HG02943 (cell line): Measurements from ENCODE around the gene PCDHA6.
"Not testable (repeated sequence)": the region's sequence is repeated elsewhere in the genome, so short reads cannot be mapped to it uniquely, and the experiment has no call there.

Experiments
- ATAC-seq: cut with Tn5 transposase; IDR thresholded peaks from one replicate; pipeline ENCODE4 v1.9.1; 2021; ENCODE audit warnings: mild to moderate bottlenecking, low read depth, moderate library complexity; ENCODE audit not compliant: unreplicated experiment

PCDHA6 gene, protein sequence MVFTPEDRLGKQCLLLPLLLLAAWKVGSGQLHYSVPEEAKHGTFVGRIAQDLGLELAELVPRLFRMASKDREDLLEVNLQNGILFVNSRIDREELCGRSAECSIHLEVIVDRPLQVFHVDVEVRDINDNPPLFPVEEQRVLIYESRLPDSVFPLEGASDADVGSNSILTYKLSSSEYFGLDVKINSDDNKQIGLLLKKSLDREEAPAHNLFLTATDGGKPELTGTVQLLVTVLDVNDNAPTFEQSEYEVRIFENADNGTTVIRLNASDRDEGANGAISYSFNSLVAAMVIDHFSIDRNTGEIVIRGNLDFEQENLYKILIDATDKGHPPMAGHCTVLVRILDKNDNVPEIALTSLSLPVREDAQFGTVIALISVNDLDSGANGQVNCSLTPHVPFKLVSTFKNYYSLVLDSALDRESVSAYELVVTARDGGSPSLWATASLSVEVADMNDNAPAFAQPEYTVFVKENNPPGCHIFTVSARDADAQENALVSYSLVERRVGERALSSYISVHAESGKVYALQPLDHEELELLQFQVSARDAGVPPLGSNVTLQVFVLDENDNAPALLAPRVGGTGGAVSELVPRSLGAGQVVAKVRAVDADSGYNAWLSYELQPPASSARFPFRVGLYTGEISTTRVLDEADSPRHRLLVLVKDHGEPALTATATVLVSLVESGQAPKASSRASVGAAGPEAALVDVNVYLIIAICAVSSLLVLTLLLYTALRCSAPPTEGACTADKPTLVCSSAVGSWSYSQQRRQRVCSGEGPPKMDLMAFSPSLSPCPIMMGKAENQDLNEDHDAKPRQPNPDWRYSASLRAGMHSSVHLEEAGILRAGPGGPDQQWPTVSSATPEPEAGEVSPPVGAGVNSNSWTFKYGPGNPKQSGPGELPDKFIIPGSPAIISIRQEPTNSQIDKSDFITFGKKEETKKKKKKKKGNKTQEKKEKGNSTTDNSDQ

DNA sequence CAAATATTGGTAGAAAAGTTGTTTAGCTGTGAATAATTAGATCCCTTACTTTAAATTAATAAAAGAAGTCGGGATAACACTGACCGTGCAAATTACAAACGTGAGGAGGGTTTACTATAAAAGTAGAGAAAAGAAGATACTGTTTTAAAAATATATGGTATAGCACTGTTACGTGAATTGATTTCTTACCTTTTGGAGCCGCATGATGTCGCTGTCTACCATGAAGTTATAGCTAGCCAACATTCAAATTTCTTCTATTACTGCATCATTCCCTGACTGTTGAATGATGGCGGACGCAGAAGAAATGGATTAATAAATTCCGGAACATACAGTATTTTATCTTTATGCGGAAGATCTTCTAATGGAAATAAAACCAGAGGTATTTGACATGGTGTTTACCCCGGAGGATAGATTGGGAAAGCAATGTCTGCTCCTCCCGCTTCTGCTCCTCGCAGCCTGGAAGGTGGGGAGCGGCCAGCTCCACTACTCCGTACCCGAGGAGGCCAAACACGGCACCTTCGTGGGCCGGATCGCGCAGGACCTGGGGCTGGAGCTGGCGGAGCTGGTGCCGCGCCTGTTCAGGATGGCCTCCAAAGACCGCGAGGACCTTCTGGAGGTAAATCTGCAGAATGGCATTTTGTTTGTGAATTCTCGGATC is at the start of gene PCDHA6:
PCDHA6 (plus strand) TSS at position 257 of the 658 bp plus-strand sequence; CDS start at position 389, 132 bp downstream.
- ATAC-seq, result no peak

DNA sequence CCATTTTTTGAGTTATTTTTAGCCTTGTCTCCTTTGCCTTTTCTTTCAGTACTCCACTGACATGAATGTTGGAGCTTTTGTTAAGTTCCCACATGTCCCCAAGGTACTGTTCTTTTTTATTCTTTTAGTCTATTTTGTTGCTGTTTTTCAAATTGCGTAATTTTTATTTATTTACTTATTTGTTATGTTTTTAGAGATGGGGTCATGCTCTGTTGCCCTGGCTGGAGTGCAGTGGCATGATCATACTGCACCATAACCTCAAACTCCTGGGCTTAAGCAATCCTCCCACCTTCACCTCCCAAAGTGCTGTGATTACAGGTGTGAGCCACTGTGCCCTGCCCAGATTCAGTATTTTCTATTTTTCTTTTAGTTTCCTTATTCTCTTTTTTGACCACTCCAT is 47.2 kb upstream of the PCDHA6 start:
- no peak for ATAC-seq

DNA sequence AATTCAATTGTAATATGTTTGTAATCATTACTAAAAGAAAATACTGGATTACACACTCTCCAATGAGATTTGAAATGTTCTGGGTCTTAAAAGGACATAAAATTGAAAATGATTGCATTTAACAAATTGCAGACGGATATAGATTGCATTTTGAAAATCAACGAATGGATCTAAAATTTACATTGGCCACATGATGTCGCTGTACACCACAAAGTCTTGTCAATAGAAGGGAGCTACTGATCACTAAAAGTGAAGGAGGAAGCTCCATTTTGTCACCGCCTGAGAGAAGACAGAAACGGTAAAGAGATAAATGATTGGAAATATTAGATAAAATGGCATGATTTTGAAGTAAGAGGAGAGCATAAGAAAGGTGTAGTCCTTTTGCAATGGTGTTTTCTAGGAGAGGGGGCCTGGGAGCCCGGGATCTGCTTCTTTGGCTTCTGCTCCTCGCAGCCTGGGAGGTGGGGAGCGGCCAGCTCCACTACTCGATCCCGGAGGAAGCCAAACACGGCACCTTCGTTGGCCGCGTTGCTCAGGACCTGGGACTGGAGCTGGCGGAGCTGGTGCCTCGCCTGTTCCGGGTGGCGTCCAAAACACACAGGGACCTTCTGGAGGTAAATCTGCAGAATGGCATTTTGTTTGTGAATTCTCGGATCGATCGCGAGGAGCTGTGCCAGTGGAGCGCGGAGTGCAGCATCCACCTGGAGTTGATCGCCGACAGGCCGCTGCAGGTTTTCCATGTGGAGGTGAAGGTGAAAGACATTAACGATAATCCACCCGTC is 41.7 kb upstream of the PCDHA6 start, which contains the start of gene PCDHA1:
PCDHA1 (plus strand) TSS at position 236 of the 782 bp plus-strand sequence.
- no peak for ATAC-seq

DNA sequence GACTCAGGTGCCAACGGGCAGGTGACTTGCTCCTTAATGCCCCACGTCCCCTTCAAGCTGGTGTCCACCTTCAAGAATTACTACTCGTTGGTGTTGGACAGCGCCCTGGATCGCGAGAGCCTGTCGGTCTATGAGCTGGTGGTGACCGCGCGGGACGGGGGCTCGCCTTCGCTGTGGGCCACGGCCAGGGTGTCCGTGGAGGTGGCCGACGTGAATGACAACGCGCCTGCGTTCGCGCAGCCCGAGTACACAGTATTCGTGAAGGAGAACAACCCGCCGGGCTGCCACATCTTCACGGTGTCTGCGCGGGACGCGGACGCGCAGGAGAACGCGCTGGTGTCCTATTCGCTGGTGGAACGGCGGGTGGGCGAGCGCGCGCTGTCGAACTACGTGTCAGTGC is 40.3 kb upstream of the PCDHA6 start:
- not testable (repeated sequence) for ATAC-seq

DNA sequence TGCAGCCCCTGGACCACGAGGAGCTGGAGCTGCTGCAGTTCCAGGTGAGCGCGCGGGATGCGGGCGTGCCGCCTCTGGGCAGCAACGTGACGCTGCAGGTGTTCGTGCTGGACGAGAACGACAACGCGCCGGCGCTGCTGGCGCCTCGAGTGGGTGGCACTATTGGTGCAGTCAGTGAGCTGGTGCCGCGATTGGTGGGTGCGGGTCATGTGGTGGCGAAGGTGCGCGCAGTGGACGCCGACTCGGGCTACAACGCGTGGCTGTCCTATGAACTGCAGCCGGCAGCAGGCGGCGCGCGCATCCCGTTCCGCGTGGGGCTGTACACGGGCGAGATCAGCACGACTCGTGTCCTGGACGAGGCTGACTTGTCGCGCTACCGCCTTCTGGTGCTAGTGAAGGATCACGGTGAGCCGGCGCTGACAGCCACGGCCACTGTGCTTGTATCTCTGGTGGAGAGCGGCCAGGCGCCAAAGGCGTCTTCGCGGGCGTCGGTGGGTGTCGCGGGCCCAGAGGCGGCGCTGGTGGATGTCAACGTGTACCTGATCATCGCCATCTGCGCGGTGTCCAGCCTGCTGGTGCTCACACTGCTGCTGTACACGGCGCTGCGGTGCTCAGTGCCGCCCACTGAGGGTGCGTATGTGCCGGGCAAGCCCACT is 39.8 kb upstream of the PCDHA6 start:
- not testable (repeated sequence) for ATAC-seq

DNA sequence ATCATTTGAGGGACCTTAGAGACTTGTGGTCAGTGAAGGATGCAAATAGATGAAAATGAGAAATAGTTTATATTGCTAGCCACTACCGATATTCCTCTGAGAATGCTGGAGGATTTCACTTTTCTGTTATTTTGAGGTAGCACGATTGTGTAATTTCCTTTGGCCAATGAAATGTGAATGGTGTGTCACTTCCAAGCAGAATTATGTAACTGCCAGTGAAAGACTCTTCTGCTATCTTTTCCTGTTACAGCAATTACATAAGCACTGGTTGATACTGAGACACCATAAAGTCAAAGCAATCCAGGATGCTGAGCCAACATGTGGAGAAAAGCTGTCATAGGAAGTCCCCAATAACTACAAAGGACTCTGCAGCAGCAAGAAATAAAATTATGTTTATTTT is 36.7 kb upstream of the PCDHA6 start:
- ATAC-seq, result no peak

DNA sequence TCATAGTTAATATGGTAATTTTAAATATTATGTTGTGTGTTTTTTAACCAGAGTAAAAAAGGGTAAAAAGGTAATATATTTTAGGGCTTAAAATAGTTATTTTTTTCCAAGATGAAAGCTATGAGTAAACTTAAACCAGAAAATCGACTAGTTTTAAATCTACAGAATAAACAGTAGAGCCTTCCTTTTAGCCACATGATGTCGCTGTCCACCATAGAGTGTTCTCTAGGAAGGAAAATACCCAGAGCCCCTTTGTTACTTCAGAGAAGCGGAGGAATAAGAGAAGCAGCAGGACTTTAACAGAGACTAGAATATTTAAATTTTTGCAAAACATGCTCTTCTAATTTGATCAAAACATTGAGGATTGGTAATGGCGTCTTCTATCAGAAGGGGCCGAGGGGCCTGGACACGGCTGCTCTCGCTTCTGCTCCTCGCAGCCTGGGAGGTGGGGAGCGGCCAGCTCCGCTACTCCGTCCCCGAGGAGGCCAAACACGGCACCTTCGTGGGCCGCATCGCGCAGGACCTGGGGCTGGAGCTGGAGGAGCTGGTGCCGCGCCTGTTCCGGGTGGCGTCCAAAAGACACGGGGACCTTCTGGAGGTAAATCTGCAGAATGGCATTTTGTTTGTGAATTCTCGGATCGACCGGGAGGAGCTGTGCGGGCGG is 33.0 kb upstream of the PCDHA6 start, which contains the start of gene PCDHA2:
PCDHA2 (plus strand) TSS at position 258 of the 664 bp plus-strand sequence.
- ATAC-seq, result no peak

DNA sequence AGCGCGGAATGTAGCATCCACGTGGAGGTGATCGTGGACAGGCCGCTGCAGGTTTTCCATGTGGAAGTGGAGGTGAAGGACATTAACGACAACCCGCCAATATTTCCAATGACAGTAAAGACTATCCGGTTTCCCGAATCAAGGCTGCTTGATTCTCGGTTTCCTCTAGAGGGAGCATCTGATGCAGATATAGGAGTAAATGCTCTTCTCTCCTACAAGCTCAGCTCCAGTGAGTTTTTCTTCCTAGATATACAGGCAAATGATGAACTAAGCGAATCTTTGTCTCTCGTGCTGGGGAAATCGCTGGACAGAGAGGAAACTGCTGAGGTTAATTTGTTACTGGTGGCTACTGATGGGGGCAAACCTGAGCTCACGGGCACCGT is 32.5 kb upstream of the PCDHA6 start:
- ATAC-seq, result no peak

DNA sequence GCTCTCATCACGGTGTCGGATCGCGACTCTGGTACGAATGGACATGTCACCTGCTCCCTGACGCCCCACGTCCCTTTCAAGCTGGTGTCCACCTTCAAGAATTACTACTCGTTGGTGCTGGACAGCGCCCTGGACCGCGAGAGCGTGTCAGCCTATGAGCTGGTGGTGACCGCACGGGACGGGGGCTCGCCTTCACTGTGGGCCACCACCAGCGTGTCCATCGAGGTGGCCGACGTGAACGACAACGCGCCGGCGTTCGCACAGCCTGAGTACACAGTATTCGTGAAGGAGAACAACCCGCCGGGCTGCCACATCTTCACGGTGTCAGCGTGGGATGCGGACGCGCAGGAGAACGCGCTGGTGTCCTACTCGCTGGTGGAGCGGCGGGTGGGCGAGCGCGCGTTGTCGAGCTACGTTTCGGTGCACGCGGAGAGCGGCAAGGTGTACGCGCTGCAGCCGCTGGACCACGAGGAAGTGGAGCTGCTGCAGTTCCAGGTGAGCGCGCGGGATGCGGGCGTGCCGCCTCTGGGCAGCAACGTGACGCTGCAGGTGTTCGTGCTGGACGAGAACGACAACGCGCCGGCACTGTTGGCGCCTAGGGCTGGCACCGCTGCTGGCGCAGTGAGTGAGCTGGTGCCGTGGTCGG is 31.6 kb upstream of the PCDHA6 start:
- not testable (repeated sequence) for ATAC-seq

DNA sequence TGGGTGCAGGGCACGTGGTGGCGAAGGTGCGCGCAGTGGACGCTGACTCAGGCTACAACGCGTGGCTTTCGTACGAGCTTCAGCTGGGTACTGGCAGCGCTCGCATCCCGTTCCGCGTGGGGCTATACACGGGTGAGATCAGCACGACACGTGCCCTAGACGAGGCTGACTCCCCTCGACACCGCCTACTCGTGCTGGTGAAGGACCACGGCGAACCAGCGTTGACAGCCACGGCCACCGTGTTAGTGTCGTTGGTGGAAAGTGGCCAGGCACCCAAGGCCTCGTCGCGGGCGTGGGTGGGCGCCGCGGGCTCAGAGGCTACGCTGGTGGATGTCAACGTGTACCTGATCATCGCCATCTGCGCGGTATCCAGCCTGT is 31.1 kb upstream of the PCDHA6 start:
- no peak for ATAC-seq

DNA sequence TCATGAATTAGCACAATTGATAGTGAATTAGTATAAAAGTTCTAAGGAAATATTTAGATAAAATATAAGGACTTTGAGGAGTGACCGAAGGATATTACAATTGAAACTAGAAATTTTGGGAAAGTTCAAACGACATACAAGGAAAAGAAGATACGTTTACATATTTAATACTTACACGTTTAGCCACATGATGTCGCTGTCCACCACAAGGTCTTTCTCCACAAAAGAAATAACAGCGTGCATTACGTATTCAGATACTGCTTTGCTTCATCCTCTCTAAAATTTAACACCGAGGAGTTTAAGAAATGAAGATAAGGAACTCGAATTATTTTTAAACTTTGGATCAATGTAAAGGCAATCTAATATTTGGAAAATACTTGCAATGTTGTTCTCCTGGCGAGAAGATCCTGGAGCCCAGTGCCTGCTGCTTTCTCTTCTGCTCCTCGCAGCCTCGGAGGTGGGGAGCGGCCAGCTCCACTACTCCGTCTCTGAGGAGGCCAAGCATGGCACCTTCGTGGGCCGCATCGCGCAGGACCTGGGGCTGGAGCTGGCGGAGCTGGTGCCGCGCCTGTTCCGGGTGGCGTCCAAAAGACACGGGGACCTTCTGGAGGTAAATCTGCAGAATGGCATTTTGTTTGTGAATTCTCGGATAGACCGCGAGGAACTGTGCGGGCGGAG is 26.8 kb upstream of the PCDHA6 start, which contains the start of gene PCDHA3:
PCDHA3 (plus strand) TSS at position 242 of the 678 bp plus-strand sequence.
- ATAC-seq, result no peak

DNA sequence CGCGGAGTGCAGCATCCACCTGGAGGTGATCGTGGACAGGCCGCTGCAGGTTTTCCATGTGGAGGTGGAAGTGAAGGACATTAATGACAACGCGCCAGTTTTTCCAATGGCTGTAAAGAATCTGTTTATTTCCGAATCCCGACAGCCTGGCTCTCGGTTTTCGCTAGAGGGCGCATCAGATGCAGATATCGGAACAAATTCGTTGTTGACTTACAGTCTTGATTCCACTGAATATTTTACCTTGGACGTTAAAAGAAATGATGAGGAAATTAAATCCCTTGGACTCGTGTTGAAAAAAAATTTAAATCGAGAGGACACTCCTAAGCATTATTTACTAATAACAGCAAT is 26.3 kb upstream of the PCDHA6 start:
- no peak for ATAC-seq

DNA sequence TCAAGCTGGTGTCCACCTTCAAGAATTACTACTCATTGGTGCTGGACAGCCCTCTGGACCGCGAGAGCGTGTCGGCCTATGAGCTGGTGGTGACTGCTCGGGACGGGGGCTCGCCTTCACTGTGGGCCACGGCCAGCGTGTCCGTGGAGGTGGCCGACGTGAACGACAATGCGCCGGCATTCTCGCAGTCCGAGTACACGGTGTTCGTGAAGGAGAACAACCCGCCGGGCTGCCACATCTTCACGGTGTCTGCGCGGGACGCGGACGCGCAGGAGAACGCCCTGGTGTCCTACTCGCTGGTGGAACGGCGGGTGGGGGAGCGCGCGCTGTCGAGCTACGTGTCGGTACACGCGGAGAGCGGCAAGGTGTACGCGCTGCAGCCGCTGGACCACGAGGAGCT is 25.4 kb upstream of the PCDHA6 start:
- ATAC-seq, result not testable (repeated sequence)

DNA sequence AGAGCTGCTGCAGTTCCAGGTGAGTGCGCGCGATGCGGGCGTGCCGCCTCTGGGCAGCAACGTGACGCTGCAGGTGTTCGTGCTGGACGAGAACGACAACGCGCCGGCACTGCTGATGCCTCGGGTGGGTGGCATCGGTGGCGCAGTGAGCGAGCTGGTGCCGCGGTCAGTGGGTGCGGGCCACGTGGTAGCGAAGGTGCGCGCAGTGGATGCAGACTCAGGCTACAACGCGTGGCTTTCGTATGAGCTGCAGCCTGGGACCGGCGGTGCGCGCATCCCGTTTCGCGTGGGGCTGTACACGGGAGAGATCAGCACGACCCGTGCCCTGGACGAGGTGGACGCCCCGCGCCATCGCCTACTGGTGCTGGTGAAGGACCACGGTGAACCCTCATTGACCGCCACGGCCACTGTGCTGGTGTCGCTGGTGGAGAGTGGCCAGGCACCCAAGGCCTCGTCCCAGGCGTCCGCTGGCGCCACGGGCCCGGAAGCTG is 24.9 kb upstream of the PCDHA6 start:
- no peak for ATAC-seq

DNA sequence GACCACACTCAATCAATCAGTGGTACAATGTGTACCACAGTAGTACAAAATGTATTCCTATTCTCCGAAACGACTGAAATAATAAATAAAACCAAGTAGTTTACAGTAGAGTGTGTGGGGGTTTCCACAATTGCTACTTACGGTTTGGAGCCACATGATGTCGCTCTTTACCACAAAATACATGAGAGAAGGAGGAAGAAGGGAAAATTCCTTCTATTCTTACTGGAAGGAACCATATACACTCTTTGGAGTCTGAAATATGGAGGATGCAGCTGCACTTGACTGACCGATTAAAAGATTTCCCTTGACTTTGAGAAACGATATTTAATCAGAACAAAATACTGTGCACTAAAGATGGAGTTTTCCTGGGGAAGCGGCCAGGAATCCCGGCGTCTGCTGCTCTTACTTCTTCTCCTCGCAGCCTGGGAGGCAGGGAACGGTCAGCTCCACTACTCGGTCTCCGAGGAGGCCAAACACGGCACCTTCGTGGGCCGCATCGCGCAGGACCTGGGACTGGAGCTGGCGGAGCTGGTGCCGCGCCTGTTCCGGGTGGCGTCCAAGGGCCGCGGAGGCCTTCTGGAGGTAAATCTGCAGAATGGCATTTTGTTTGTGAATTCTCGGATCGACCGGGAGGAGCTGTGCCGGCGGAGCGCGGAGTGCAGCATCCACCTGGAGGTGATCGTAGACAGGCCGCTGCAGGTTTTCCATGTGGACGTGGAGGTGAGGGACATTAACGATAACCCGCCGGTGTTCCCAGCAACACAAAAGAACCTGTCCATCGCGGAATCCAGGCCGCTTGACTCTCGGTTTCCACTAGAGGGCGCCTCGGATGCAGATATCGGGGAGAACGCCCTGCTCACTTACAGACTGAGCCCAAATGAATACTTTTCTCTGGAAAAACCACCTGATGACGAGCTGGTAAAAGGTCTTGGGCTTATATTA is 20.7 kb upstream of the PCDHA6 start, which contains the start of gene PCDHA4:
PCDHA4 (plus strand) TSS at position 235 of the 942 bp plus-strand sequence.
- ATAC-seq, result no peak

DNA sequence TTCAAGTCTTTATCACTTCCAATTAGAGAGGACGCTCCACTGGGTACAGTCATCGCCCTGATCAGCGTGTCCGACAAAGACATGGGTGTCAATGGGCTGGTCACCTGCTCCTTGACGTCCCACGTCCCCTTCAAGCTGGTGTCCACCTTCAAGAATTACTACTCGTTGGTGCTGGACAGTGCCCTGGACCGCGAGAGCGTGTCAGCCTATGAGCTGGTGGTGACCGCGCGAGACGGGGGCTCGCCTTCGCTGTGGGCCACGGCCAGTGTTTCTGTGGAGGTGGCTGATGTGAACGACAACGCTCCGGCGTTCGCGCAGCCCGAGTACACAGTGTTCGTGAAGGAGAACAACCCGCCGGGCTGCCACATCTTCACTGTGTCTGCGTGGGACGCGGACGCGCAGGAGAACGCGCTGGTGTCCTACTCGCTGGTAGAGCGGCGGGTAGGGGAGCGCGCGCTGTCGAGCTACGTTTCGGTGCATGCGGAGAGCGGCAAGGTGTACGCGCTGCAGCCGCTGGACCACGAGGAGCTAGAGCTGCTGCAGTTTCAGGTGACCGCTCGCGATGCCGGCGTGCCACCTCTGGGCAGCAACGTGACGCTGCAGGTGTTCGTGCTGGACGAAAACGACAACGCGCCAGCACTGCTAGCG is 19.4 kb upstream of the PCDHA6 start:
- ATAC-seq, result not testable (repeated sequence)
